ENCODE results near the gene TYROBP.
"Not testable (repeated sequence)": the region's sequence is repeated elsewhere in the genome, so short reads cannot be mapped to it uniquely, and the experiment has no call there.

The TYROBP gene

DNA sequence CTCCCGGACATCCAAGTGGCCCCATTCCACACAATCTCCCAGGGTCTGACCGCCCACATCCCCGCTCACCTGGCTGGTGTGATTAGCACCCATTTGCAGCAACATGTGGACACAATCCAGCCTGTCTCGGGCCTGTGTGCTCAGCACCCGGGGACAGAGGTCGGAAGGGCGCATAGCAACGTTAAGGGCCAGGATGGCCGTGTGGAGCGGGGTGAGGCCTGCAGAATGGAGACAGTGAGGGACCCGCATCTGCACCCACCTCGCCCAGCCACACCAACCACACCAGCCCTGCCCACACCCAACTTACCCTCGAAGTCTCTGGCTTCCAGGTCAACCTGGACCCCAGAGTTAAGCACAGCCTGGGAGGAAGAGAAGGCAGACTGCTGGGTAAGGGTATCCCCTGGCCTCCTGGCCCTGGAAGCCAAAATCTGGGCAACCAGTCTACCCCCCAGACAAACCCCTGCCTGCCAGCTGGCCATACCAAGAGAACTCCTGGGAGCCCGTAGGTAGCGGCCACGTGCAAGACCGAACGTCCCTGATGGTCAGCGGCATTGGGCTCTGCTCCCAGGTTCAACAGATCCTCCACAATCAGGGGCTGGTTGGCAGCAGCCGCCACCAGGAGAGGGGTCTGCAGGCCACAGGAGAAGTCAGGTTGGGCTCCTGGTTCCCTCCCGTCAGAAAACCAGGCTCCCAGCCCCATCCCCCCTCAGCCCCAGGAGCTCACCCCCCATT lies 12.0 kb downstream of the TYROBP start:
- no peak overlapping the region for H3K27ac ChIP-seq (ENCODE audit: low read depth, low read length, poor library complexity, severe bottlenecking)
- H3K4me2 ChIP-seq (ENCODE audit: low read length) = no peak overlapping the region
- H3K79me2 ChIP-seq (ENCODE audit: insufficient read depth, low read length) = 0 out of 2 replicates have a peak, but pooled peaks cover 3% of the 10 kb centered on the region
- no peak overlapping the region for H3K4me3 ChIP-seq (ENCODE audit: low read depth, low read length, poor library complexity, severe bottlenecking)
- no peak for TF ChIP-seq EZH2 (IDR thresholded peaks at IDR 0.05; ENCODE audit: borderline replicate concordance, low read length)
- TF ChIP-seq, protein P1, sequence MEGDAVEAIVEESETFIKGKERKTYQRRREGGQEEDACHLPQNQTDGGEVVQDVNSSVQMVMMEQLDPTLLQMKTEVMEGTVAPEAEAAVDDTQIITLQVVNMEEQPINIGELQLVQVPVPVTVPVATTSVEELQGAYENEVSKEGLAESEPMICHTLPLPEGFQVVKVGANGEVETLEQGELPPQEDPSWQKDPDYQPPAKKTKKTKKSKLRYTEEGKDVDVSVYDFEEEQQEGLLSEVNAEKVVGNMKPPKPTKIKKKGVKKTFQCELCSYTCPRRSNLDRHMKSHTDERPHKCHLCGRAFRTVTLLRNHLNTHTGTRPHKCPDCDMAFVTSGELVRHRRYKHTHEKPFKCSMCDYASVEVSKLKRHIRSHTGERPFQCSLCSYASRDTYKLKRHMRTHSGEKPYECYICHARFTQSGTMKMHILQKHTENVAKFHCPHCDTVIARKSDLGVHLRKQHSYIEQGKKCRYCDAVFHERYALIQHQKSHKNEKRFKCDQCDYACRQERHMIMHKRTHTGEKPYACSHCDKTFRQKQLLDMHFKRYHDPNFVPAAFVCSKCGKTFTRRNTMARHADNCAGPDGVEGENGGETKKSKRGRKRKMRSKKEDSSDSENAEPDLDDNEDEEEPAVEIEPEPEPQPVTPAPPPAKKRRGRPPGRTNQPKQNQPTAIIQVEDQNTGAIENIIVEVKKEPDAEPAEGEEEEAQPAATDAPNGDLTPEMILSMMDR (IDR thresholded peaks at IDR 0.05; ENCODE audit: low read length) = no peak
- no peaks in the 10 kb centered on the region for H3K9me3 ChIP-seq (ENCODE audit: low read length)
- H3K36me3 ChIP-seq (ENCODE audit: insufficient read depth, low read length) = peaks cover 62% of the 10 kb centered on the region
- H3K9me2 ChIP-seq (ENCODE audit: low read depth, low read length) = no peaks in the 10 kb centered on the region
- H4K20me1 ChIP-seq (ENCODE audit: insufficient read depth, low read length) = no peaks in the 10 kb centered on the region
- no peak overlapping the region for H2AFZ ChIP-seq (ENCODE audit: low read length)
- no peaks in the 10 kb centered on the region for H3K27me3 ChIP-seq (ENCODE audit: insufficient read depth, low read length)
- H3F3A ChIP-seq (ENCODE audit: insufficient read depth, low read length) = no peaks in the 10 kb centered on the region
- H3K4me1 ChIP-seq (ENCODE audit: insufficient read depth, low read length, severe bottlenecking) = peaks cover 14% of the 10 kb centered on the region
- no peak overlapping the region for H3K9ac ChIP-seq (ENCODE audit: low read length)

DNA sequence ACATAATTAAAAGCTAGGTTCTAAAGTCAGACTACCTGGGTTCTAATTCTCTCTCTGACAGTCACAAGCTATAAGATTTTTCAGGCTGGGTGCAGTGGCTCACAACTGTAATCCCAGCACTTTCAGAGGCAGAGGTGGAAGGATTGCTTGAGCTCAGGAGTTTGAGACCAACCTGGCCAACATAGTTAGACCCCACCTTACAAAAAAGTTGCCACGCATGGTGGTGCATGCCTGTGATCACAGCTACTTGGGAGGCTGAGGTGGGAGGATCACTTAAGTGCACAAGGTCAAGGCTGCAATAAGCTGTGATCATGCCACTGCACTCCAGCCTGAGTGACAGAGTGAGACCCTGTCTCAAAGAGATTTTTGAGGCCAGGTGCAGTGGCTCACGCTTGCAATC lies 13.8 kb downstream of the TYROBP start:
- TF ChIP-seq EZH2 (IDR thresholded peaks at IDR 0.05; ENCODE audit: borderline replicate concordance, low read length) = no peak
- TF ChIP-seq, protein P1 (IDR thresholded peaks at IDR 0.05; ENCODE audit: low read length) = no peak
- Histone ChIP-seq H3F3A (ENCODE audit: insufficient read depth, low read length) (no peaks in the 10 kb centered on the region), H3K36me3 (ENCODE audit: insufficient read depth, low read length) (peaks cover 80% of the 10 kb centered on the region), H3K9me2 (ENCODE audit: low read depth, low read length) (no peaks in the 10 kb centered on the region), H3K79me2 (ENCODE audit: insufficient read depth, low read length) (0 out of 2 replicates have a peak, but pooled peaks cover 3% of the 10 kb centered on the region), H3K9ac (ENCODE audit: low read length) (no peak overlapping the region), H3K9me3 (ENCODE audit: low read length) (no peaks in the 10 kb centered on the region), H3K27me3 (ENCODE audit: insufficient read depth, low read length) (no peaks in the 10 kb centered on the region), H4K20me1 (ENCODE audit: insufficient read depth, low read length) (no peaks in the 10 kb centered on the region), H3K4me3 (ENCODE audit: low read depth, low read length, poor library complexity, severe bottlenecking) (no peak overlapping the region), H3K27ac (ENCODE audit: low read depth, low read length, poor library complexity, severe bottlenecking) (no peak overlapping the region), H3K4me1 (ENCODE audit: insufficient read depth, low read length, severe bottlenecking) (peaks cover 10% of the 10 kb centered on the region), H3K4me2 (ENCODE audit: low read length) (no peak overlapping the region), H2AFZ (ENCODE audit: low read length) (no peak overlapping the region)

- not testable (repeated sequence) for H3K4me2 ChIP-seq (ENCODE audit: low read length); H3K9me2 ChIP-seq (ENCODE audit: low read depth, low read length); H3K4me3 ChIP-seq (ENCODE audit: low read depth, low read length, poor library complexity, severe bottlenecking); H2AFZ ChIP-seq (ENCODE audit: low read length); H3K9me3 ChIP-seq (ENCODE audit: low read length); H3K27me3 ChIP-seq (ENCODE audit: insufficient read depth, low read length); H4K20me1 ChIP-seq (ENCODE audit: insufficient read depth, low read length); H3K27ac ChIP-seq (ENCODE audit: low read depth, low read length, poor library complexity, severe bottlenecking); H3K9ac ChIP-seq (ENCODE audit: low read length); H3F3A ChIP-seq (ENCODE audit: insufficient read depth, low read length); H3K4me1 ChIP-seq (ENCODE audit: insufficient read depth, low read length, severe bottlenecking); H3K79me2 ChIP-seq (ENCODE audit: insufficient read depth, low read length)
- peaks cover 87% of the 10 kb centered on the region for H3K36me3 ChIP-seq (ENCODE audit: insufficient read depth, low read length)
These were observed 16.3 kb downstream of the TYROBP start for GRCh38 chr19:35891819-35892218.

GRCh38 chr19:35890113-35890650 lies 17.9 kb downstream of the TYROBP start:
- Histone ChIP-seq H3K4me2 (ENCODE audit: low read length) (no peak overlapping the region), H3K9me3 (ENCODE audit: low read length) (no peaks in the 10 kb centered on the region), H2AFZ (ENCODE audit: low read length) (no peak overlapping the region), H3K4me1 (ENCODE audit: insufficient read depth, low read length, severe bottlenecking) (no peaks in the 10 kb centered on the region), H3K9me2 (ENCODE audit: low read depth, low read length) (no peaks in the 10 kb centered on the region), H3K27me3 (ENCODE audit: insufficient read depth, low read length) (no peaks in the 10 kb centered on the region), H3K36me3 (ENCODE audit: insufficient read depth, low read length) (peaks cover 73% of the 10 kb centered on the region), H3K9ac (ENCODE audit: low read length) (no peak overlapping the region), H3K27ac (ENCODE audit: low read depth, low read length, poor library complexity, severe bottlenecking) (no peak overlapping the region), H3K79me2 (ENCODE audit: insufficient read depth, low read length) (no peaks in the 10 kb centered on the region), H3K4me3 (ENCODE audit: low read depth, low read length, poor library complexity, severe bottlenecking) (no peak overlapping the region), H4K20me1 (ENCODE audit: insufficient read depth, low read length) (no peaks in the 10 kb centered on the region), H3F3A (ENCODE audit: insufficient read depth, low read length) (no peaks in the 10 kb centered on the region)
- no peak for TF ChIP-seq EZH2 (IDR thresholded peaks at IDR 0.05; ENCODE audit: borderline replicate concordance, low read length)
- TF ChIP-seq, protein P1 (IDR thresholded peaks at IDR 0.05; ENCODE audit: low read length) = no peak

Measured in OCI-LY1 (cell line).